ENCODE data around the gene DENND1C. TPM values are rescaled to one million over a fixed set of nuclear protein-coding genes. Genes with fewer than 3 reads are reported as not detected.

DENND1C gene
- total and polyA plus RNA-seq, 9 of the 15 experiments (the other 6 are each of a cell fraction or from before 2014, with no cell fraction given), result 0.03 to 1.2 (median 0.32) TPM; not detected in 1

DNA sequence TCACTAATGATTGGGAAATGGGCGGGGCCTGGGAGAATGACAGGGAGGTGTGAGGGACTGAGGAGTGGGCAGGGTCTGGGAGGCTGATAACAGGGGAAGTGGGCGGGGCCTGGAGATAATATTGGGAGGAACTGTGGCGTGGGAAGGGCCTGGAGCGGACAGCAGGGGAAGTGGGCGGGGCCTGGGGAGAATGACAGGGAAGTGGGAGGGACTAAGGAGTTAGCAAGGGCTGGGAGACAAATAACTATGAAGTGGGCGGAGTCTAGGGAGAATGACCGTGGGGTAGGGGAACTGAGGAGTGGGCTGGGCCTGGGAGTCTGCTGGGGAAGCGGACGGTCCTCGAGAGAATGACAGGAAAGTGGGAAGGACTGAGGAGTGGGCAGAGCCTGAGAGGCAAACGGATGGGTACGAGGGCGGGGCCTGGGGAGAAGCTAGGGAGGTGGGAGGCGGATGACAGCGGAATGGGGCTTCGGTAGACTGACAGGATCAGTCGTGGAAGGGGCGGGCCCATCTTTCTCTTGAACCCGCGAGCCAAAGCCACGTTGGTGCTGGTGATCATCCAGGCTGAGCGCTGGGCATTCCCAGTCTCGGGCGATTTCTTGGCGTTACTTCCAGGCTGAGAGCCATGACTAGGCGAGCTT, 34.6 kb upstream of the DENND1C start (continued):
- TF ChIP-seq, protein P1, sequence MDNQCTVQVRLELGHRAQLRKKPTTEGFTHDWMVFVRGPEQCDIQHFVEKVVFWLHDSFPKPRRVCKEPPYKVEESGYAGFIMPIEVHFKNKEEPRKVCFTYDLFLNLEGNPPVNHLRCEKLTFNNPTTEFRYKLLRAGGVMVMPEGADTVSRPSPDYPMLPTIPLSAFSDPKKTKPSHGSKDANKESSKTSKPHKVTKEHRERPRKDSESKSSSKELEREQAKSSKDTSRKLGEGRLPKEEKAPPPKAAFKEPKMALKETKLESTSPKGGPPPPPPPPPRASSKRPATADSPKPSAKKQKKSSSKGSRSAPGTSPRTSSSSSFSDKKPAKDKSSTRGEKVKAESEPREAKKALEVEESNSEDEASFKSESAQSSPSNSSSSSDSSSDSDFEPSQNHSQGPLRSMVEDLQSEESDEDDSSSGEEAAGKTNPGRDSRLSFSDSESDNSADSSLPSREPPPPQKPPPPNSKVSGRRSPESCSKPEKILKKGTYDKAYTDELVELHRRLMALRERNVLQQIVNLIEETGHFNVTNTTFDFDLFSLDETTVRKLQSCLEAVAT (IDR thresholded peaks at IDR 0.05), result no peak
- TF ChIP-seq KAT2B (IDR thresholded peaks at IDR 0.05; ENCODE audit: low read depth, low read length), result no peak
- TF ChIP-seq, protein P2, sequence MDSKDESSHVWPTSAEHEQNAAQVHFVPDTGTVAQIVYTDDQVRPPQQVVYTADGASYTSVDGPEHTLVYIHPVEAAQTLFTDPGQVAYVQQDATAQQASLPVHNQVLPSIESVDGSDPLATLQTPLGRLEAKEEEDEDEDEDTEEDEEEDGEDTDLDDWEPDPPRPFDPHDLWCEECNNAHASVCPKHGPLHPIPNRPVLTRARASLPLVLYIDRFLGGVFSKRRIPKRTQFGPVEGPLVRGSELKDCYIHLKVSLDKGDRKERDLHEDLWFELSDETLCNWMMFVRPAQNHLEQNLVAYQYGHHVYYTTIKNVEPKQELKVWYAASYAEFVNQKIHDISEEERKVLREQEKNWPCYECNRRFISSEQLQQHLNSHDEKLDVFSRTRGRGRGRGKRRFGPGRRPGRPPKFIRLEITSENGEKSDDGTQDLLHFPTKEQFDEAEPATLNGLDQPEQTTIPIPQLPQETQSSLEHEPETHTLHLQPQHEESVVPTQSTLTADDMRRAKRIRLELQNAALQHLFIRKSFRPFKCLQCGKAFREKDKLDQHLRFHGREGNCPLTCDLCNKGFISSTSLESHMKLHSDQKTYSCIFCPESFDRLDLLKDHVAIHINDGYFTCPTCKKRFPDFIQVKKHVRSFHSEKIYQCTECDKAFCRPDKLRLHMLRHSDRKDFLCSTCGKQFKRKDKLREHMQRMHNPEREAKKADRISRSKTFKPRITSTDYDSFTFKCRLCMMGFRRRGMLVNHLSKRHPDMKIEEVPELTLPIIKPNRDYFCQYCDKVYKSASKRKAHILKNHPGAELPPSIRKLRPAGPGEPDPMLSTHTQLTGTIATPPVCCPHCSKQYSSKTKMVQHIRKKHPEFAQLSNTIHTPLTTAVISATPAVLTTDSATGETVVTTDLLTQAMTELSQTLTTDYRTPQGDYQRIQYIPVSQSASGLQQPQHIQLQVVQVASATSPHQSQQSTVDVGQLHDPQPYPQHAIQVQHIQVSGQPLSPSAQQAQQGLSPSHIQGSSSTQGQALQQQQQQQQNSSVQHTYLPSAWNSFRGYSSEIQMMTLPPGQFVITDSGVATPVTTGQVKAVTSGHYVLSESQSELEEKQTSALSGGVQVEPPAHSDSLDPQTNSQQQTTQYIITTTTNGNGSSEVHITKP (IDR thresholded peaks at IDR 0.05; ENCODE audit: partially characterized antibody), result peak; percentile 13
- TF ChIP-seq ZNF311 (CRISPR knock-in tag; IDR thresholded peaks at IDR 0.05), result no peak
- TF ChIP-seq ETV5 (CRISPR knock-in tag; IDR thresholded peaks at IDR 0.05; ENCODE audit: low read depth), result no peak
- no peak for TF ChIP-seq ZNF644 (tag; IDR thresholded peaks at IDR 0.05; ENCODE audit: low read depth)
- no peak for TF ChIP-seq ZNF75A (CRISPR knock-in tag; IDR thresholded peaks at IDR 0.05)
- no peak for TF ChIP-seq HOXB6 (CRISPR knock-in tag; IDR thresholded peaks at IDR 0.05; ENCODE audit: borderline replicate concordance)
- TF ChIP-seq ZNF445 (CRISPR knock-in tag; IDR thresholded peaks at IDR 0.05; ENCODE audit: low read depth), result no peak

Data from K562 (cell line).